ENCODE results near the gene PDE11A.

PDE11A gene

DNA sequence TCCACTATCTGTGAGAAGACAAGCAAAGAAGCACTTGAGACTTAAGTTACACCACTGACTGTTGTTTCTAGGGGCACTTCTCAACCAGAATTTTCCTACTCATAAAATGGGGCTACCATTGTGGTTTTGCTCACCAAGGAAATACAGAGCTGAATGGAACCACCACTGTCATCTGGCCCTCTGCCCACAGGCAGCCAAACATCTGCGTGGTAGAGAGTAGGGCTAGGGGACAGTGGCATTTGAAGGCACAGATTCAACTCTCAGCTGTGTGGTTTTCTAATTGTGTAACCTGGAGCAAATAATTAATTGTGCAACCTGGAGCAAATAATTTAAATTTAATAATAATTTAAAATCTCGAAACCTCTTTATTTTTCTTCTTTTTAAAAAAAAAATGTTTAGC is 79.6 kb downstream of the PDE11A start:
- DNase-seq (ENCODE audit: extremely low spot score): no peak

DNA sequence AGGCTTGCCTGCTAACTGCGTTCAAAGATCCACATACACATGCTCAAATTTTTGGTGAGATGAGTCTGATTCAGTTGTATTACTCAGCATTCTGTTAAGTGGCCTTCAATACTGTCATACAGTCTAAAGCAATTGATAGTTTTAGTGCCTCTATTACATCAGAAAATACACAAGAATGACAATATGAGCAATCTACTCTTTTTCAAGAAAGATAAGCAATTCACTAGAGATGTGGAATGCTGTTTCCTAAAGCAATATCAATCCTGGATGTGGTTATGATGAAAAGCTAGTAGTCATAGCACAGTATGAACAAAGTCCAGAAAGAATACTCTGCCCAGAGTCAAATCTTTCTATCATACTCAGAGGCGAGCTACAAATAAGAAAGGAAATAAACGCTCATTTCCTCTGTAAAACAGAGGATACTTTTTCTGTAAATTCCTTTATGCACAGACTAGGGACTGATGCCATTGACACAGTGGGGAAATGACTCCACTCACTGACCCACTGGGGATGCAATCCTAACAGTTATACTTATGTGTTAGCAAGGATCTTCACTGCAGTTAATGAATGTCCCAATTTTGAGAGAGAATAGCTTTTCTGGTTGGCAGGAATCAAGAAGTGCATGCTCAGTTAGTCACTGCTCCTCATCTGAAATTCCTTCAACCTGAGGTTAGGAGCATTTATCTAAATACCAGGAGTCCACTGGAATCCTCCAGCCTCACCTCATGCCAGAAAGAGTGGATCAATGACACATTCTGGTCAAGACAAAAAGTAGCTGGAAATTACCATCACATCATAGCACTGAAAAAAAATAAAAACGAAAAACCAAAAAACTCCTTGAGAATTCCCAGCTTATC is 83.3 kb downstream of the PDE11A start:
- ChIA-PET CTCF (no interaction called here), POLR2A (no interaction called here)
- no peak for DNase-seq (ENCODE audit: extremely low spot score)
- TF ChIP-seq HDGF (IDR thresholded peaks at IDR 0.05; ENCODE audit: borderline replicate concordance): no peak
- TF ChIP-seq FOXK2 (IDR thresholded peaks at IDR 0.05): no peak
- TF ChIP-seq SP1 (IDR thresholded peaks at IDR 0.05): no peak
- TF ChIP-seq NFRKB (IDR thresholded peaks at IDR 0.05): no peak
- no peak for TF ChIP-seq BHLHE40 (IDR thresholded peaks at IDR 0.05; ENCODE audit: borderline replicate concordance)
- TF ChIP-seq LEF1 (IDR thresholded peaks at IDR 0.05; ENCODE audit: borderline replicate concordance): no peak
- TF ChIP-seq ZNF384 (IDR thresholded peaks at IDR 0.05): no peak
- no peak for TF ChIP-seq FOXM1 (IDR thresholded peaks at IDR 0.05; ENCODE audit: borderline replicate concordance)
- no peak for TF ChIP-seq FOXA1 (IDR thresholded peaks at IDR 0.05)
- TF ChIP-seq L3MBTL2 (conservative IDR thresholded peaks at IDR 0.05): no peak
- TF ChIP-seq, protein P1, sequence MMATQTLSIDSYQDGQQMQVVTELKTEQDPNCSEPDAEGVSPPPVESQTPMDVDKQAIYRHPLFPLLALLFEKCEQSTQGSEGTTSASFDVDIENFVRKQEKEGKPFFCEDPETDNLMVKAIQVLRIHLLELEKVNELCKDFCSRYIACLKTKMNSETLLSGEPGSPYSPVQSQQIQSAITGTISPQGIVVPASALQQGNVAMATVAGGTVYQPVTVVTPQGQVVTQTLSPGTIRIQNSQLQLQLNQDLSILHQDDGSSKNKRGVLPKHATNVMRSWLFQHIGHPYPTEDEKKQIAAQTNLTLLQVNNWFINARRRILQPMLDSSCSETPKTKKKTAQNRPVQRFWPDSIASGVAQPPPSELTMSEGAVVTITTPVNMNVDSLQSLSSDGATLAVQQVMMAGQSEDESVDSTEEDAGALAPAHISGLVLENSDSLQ (IDR thresholded peaks at IDR 0.05): no peak
- no peak for TF ChIP-seq TARDBP (IDR thresholded peaks at IDR 0.05)

More for the DNA sequence above, 79.6 kb downstream of the PDE11A start:
- TF ChIP-seq SP1 (IDR thresholded peaks at IDR 0.05) (no peak), ZNF384 (IDR thresholded peaks at IDR 0.05) (no peak), ARNT (IDR thresholded peaks at IDR 0.05) (no peak), NFRKB (IDR thresholded peaks at IDR 0.05) (no peak)
- TF ChIP-seq, protein P1 (IDR thresholded peaks at IDR 0.05): no peak
- ChIA-PET POLR2A (no interaction called here), CTCF (no interaction called here)

DNA sequence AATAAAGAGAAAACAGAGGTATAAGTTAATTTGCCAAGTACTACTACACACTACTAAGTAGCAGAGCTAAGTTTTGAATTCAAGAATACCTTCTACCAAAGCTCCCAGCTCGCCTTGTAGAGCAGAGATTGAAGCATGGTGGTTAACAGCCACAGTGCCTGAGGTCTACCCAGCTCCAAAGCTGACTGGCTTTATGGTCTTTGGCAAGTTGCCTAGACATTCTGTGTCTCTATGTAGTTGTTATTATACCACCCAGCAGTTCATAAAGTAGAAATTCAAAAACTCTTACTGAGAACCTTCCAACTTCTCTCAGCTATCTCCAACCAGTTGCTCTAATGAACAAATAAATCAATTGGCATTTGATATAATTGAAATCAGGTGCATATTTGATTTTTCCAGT is 87.8 kb downstream of the PDE11A start:
- ChIA-PET CTCF (interaction anchor here (1.0 kb wide), 1 partner anchor 298 kb away, joined by 3 read pairs; no protein-coding TSS in a partner anchor), POLR2A (no interaction called here)
- no peak for TF ChIP-seq HDGF (IDR thresholded peaks at IDR 0.05; ENCODE audit: borderline replicate concordance)
- TF ChIP-seq FOXK2 (IDR thresholded peaks at IDR 0.05): no peak
- no peak for TF ChIP-seq L3MBTL2 (conservative IDR thresholded peaks at IDR 0.05)
- TF ChIP-seq FOXM1 (IDR thresholded peaks at IDR 0.05; ENCODE audit: borderline replicate concordance): no peak
- TF ChIP-seq ARNT (IDR thresholded peaks at IDR 0.05): no peak
- TF ChIP-seq BHLHE40 (IDR thresholded peaks at IDR 0.05; ENCODE audit: borderline replicate concordance): no peak
- no peak for TF ChIP-seq NFRKB (IDR thresholded peaks at IDR 0.05)
- no peak for TF ChIP-seq SP1 (IDR thresholded peaks at IDR 0.05)
- no peak for TF ChIP-seq SUZ12 (IDR thresholded peaks at IDR 0.05)
- TF ChIP-seq LEF1 (IDR thresholded peaks at IDR 0.05; ENCODE audit: borderline replicate concordance): no peak
- TF ChIP-seq FOXA1 (IDR thresholded peaks at IDR 0.05): no peak
- no peak for TF ChIP-seq ELF4 (IDR thresholded peaks at IDR 0.05)
- TF ChIP-seq, protein P1 (IDR thresholded peaks at IDR 0.05): no peak
- TF ChIP-seq ZNF384 (IDR thresholded peaks at IDR 0.05): no peak
- no peak for TF ChIP-seq CTBP1 (IDR thresholded peaks at IDR 0.05; ENCODE audit: borderline replicate concordance)
- no peak for TF ChIP-seq TARDBP (IDR thresholded peaks at IDR 0.05)
- DNase-seq (ENCODE audit: extremely low spot score): peak; percentile 27

DNA sequence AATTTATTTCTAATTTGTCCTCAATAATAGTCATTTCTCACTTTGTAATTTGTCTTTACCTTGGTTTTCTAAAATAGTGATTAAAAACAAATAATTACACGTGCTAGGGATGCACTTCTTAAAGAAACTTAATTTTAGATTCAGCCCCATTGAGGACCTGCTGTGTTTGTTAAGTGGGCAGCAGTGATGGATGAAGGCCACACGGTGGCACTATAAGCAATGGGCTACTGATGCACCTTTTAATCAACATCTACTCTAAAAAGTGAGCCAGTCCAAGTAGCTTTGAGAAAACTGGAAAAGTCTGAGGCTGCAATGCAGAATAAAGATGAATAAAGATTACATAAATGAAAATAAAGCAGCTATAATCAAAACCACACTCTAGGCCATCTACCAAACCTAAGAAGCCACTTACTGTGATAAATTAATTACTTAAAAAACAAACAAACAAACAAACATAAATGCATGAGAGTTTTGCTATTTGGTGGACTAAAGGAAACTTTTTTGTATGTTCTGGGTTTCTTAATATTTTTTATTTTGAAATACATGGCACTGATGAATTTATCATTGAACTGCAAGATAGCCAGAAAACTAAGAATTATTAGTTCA is 89.3 kb downstream of the PDE11A start:
- CTCF ChIA-PET: interaction anchor here (0.6 to 1.5 kb wide), 6 partner anchors 11 to 241 kb away, joined by 3 to 6 read pairs (median 4); no protein-coding TSS in a partner anchor
- DNase-seq (ENCODE audit: extremely low spot score): peak; percentile 66
- POLR2A ChIA-PET: no interaction called here
- TF ChIP-seq HDGF (IDR thresholded peaks at IDR 0.05; ENCODE audit: borderline replicate concordance) (no peak), CTBP1 (IDR thresholded peaks at IDR 0.05; ENCODE audit: borderline replicate concordance) (no peak), FOXA1 (IDR thresholded peaks at IDR 0.05) (no peak), FOXK2 (IDR thresholded peaks at IDR 0.05) (no peak), BHLHE40 (IDR thresholded peaks at IDR 0.05; ENCODE audit: borderline replicate concordance) (no peak), TARDBP (IDR thresholded peaks at IDR 0.05) (no peak), SP1 (IDR thresholded peaks at IDR 0.05) (no peak), LEF1 (IDR thresholded peaks at IDR 0.05; ENCODE audit: borderline replicate concordance) (no peak)

DNA sequence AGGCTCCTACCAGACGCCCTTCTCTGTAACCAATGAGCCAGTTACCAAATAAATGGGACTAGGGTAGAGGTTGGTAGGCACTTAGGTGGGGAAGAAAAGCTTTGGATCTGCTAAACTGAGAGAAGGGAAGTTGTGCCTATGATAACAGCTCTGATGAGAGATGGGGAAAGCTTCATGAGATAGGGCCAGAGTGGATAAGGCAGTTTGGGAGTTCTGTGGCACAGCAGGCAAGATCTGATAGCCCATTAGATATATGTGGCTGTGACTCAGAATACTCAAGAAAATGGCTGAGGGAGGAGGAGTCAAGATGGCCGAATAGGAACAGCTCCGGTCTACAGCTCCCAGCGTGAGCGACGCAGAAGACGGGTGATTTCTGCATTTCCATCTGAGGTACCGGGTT is 99.8 kb downstream of the PDE11A start:
- POLR2A ChIA-PET: no interaction called here
- CTCF ChIA-PET: no interaction called here
- TF ChIP-seq, protein P1 (IDR thresholded peaks at IDR 0.05): no peak
- TF ChIP-seq ELF4 (IDR thresholded peaks at IDR 0.05) (no peak), LEF1 (IDR thresholded peaks at IDR 0.05; ENCODE audit: borderline replicate concordance) (no peak), HDGF (IDR thresholded peaks at IDR 0.05; ENCODE audit: borderline replicate concordance) (no peak), BHLHE40 (IDR thresholded peaks at IDR 0.05; ENCODE audit: borderline replicate concordance) (no peak), NFRKB (IDR thresholded peaks at IDR 0.05) (no peak), L3MBTL2 (conservative IDR thresholded peaks at IDR 0.05) (no peak), ZNF384 (IDR thresholded peaks at IDR 0.05) (no peak), CTBP1 (IDR thresholded peaks at IDR 0.05; ENCODE audit: borderline replicate concordance) (no peak), SUZ12 (IDR thresholded peaks at IDR 0.05) (no peak), ARNT (IDR thresholded peaks at IDR 0.05) (no peak), SP1 (IDR thresholded peaks at IDR 0.05) (no peak), FOXK2 (IDR thresholded peaks at IDR 0.05) (no peak), FOXA1 (IDR thresholded peaks at IDR 0.05) (no peak), FOXM1 (IDR thresholded peaks at IDR 0.05; ENCODE audit: borderline replicate concordance) (no peak), TARDBP (IDR thresholded peaks at IDR 0.05) (no peak)
- no peak for DNase-seq (ENCODE audit: extremely low spot score)
